ENCODE measurements around the gene NEK9. TPM values are rescaled to one million over a fixed set of nuclear protein-coding genes. Genes with fewer than 3 reads are reported as not detected.

Gene NEK9
- total RNA-seq, 4 donors from 2014 or later, result 47.1 to 66.1 (median 59.4) TPM

DNA sequence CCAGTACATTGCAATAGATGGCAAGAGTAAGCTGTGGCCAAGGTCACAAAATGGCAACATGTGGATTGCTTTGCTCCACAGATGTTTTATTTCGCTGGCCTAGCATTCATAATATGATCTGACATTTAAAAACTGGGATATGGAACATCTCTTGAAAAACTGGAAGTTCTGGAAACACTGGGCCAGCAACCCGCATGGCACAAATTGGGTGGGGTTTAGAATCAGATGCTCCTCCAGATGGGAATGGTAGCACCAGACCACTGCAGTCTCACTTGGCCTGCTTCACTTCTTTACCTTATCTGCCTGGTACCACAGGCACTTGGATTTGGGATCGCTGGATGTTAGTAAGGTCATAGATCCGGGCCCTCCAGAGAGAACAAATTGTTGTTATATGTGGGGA is 47.3 kb downstream of the NEK9 start:
- TF ChIP-seq, protein P1, sequence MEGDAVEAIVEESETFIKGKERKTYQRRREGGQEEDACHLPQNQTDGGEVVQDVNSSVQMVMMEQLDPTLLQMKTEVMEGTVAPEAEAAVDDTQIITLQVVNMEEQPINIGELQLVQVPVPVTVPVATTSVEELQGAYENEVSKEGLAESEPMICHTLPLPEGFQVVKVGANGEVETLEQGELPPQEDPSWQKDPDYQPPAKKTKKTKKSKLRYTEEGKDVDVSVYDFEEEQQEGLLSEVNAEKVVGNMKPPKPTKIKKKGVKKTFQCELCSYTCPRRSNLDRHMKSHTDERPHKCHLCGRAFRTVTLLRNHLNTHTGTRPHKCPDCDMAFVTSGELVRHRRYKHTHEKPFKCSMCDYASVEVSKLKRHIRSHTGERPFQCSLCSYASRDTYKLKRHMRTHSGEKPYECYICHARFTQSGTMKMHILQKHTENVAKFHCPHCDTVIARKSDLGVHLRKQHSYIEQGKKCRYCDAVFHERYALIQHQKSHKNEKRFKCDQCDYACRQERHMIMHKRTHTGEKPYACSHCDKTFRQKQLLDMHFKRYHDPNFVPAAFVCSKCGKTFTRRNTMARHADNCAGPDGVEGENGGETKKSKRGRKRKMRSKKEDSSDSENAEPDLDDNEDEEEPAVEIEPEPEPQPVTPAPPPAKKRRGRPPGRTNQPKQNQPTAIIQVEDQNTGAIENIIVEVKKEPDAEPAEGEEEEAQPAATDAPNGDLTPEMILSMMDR (IDR thresholded peaks at IDR 0.05; ENCODE audit: low read depth), result no peak

DNA sequence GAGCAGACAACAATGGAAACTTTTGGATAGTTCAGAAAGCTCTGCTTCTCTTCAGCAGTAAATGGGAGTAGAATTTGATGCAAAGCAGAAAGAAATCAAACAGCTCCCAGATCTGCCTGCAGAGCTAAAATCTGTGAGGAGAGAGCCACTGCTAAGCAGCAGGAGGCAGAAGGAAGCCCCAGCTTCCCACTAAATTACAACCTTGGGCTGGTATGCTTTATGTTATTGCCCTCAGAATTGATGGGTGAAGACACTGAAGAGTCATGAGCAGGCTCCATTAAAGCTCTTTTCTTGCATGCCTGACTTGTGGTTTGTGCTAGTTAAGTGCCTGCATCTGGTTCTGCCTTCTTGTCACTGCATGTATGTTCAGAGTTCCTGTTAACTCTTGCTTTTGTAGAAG is 49.1 kb downstream of the NEK9 start:
- TF ChIP-seq, protein P1 (IDR thresholded peaks at IDR 0.05; ENCODE audit: low read depth), result no peak

DNA sequence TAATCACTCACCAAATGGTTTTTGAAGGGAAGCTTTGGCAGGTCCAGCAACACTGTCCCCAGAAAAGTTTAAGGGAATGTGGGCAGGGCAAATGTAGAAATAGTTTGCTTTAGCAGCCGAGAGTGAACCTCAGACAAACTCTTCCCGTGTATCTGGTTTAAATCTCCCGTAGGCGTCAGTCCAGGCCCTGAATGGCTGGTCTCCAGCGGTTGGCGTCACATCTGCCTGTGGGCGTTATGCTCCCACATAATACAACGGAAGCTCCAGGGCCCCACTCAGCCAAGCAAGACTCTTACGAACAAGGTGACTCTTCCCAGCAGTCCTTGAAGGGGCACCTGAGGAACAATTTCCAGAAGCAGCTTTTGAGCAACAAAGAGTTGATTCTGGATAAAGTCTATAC is 56.5 kb downstream of the NEK9 start:
- TF ChIP-seq, protein P1 (IDR thresholded peaks at IDR 0.05; ENCODE audit: low read depth), result no peak

DNA sequence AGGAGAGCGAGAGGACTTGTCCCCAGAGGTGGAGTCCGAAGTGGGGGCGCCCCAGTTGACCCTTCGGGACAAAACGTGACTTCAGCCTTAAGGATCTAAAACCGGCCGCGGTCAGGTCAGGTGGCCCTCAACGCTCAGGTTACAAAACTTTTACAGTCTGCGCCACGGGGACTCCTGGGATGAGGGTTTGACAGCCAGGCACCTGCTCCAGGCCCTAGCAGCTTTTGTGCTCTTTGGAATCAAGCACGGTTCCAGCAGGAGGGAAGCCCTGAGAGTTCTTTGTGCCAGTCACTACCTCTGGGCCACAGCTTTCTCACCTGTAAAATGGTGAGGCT is 57.1 kb downstream of the NEK9 start:
- TF ChIP-seq, protein P1 (IDR thresholded peaks at IDR 0.05; ENCODE audit: low read depth), result no peak

DNA sequence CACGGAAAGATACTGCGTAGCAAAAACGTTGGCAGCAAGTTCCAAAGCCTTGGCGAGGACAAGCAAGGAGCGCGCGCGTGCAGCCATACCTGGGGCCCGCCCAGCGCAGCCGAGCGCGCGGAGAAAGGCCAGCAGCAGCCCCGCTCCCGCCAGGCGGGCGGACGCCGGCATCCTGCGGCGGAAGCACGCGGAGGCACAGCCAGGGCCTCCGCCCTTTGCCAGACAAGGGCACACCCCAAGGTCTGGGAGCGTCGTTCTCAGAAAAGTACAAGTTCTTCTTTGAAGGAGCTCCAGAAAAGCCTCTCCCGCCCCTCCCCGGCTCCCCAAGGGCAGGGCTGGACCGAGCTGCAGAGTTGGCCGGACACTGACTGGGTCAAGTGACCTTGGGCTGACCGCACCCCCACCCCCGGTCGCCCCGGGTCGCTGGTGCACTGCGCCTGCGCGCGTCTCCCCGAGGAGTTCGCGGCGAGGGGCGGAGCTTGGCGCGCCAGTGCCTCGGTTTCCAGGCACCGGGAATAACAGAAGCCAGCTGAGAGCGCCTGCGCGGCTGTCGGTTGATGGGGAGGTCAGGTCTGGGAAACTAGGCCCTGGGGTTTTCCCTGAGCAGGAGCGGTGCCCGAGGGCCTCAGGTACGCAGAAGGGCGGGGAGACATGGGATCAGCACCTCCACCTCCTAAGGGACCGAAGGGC is 57.6 kb downstream of the NEK9 start, which contains the start of gene ZC2HC1C:
TSS of gene ZC2HC1C (plus strand) at position 521 of the 690 bp plus-strand sequence. CDS start 933 bp downstream, outside the sequence.
- TF ChIP-seq, protein P1 (IDR thresholded peaks at IDR 0.05; ENCODE audit: low read depth), result no peak

DNA sequence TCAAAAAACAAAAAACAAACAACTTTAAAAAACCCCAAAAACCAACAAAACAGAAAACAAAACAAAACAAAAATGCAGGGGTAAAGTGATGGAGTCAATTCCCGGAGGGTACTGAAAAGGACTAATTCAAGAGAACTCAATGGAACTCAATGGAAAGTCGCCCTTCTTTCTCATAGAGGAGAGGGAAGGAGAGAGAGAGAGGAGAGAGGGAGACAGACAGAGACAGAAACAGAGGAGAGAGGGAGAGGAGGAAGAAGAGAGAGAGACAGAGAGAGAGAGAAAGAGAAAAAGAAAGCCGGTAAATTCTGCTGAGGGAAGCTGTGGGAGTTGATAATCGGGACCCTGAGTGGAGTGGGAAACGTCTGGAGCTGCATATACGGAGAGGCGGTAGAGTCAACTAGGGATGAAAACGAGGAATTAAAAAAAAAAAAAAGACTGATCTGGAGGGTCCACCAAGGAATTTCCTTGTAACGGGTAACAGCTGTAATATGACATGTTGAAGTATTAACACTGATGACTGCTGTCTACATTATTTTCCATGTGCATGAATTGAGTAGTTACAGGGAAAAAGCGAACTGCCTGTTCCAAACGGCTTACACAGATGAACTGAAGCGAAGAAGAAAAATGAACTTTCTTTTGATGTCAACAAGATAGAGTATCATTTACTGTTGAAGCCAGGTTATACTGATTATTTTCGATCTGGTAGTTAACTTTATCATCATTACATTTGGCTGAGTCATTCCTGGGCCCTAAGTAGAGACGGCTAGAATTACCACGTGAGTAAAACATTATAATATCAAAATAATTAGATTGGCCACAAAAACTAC is 58.3 kb downstream of the NEK9 start:
- TF ChIP-seq, protein P1 (IDR thresholded peaks at IDR 0.05; ENCODE audit: low read depth), result no peak

DNA sequence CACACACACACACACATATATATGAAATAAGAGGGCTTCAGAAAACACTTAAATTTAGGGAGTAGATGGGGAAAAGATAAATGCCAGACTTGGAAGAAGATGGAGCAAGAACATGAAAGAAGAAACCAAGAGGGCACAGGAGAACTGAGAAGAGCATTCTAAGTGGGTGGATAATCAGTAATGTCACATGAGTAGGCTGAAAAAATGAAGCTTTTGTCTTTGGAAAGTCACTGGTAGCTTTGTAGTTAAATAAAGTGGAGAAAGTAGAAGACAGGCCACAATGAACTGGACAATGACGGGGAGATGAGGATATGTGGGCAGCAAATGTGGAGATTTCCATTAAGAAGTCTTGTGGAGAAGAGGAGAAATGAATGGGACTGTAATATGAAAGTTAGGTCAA is 59.6 kb downstream of the NEK9 start:
- TF ChIP-seq, protein P1 (IDR thresholded peaks at IDR 0.05; ENCODE audit: low read depth), result no peak

Data from subcutaneous adipose tissue (tissue), 4 donors.